AG09319 (cell line): ENCODE measurements around the gene KCNN4.

Experiments
- DNase-seq: peaks from one replicate; pipeline ENCODE4 v3.0.0-alpha.2; 2010; ENCODE audit warnings: low read depth; ENCODE audit errors: extremely low read depth
- TF ChIP-seq, protein P1 (sequence below): IDR thresholded peaks from 2 replicates; pipeline ENCODE4 v1.5.1; 2011; ENCODE audit warnings: low read depth, mild to moderate bottlenecking, inconsistent platforms, low read length, moderate library complexity

KCNN4 gene

DNA sequence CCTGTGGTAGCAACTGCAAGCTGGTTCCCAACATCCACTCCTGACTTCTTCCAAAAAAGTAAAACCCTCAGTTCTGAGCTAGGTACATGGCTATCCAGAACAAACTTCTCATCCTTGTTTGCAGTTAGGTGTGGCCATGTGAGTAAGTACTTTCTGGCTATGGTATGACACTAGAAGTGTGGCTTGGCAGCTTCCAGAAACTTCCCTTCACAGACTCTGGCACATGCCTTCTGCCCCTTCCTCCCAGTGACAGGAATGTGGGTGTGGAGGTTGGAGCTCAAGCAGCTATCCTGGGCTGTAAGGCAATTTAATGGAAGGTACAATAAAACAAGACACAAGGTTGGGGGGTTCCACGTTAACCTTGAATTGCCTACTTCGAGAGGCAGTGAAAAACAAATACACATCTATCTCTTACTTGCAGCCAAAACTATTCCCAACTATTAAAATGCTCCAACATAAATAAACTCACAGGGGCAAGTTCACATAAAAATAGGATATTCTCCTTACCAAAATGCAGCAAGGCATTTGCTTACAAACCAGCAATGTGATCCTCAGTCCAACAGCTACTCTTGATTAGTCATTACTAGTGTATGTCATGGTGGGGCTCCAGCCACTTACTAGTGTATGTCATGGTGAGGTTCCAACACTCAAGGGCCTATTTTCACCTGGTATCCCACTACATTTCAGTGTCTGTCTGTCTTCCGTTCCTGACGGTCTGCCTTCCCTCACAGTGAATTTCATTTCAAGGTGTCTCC, 29.1 kb downstream of the KCNN4 start:
- TF ChIP-seq, protein P1, sequence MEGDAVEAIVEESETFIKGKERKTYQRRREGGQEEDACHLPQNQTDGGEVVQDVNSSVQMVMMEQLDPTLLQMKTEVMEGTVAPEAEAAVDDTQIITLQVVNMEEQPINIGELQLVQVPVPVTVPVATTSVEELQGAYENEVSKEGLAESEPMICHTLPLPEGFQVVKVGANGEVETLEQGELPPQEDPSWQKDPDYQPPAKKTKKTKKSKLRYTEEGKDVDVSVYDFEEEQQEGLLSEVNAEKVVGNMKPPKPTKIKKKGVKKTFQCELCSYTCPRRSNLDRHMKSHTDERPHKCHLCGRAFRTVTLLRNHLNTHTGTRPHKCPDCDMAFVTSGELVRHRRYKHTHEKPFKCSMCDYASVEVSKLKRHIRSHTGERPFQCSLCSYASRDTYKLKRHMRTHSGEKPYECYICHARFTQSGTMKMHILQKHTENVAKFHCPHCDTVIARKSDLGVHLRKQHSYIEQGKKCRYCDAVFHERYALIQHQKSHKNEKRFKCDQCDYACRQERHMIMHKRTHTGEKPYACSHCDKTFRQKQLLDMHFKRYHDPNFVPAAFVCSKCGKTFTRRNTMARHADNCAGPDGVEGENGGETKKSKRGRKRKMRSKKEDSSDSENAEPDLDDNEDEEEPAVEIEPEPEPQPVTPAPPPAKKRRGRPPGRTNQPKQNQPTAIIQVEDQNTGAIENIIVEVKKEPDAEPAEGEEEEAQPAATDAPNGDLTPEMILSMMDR = no peak
- DNase-seq = no peak

DNA sequence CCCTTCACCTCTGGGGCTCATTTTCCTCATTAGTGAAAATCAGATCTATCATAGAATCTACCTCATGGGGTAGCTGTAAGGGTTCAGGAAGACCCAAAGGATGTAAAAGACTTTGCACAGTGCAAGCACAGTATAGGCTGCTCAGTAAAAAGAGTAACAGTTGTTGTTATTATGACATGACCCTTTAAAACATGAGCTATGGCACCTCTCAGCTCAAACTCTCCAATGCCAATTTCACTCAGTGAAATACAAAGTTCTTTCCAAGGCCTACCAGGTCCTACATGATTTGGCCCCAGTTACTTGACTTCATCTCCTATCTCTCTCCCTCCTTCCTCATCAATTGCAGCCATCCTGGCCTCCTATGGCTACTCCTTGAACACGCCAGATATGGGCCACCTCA, 30.9 kb downstream of the KCNN4 start:
- TF ChIP-seq, protein P1 = no peak
- DNase-seq = no peak

DNA sequence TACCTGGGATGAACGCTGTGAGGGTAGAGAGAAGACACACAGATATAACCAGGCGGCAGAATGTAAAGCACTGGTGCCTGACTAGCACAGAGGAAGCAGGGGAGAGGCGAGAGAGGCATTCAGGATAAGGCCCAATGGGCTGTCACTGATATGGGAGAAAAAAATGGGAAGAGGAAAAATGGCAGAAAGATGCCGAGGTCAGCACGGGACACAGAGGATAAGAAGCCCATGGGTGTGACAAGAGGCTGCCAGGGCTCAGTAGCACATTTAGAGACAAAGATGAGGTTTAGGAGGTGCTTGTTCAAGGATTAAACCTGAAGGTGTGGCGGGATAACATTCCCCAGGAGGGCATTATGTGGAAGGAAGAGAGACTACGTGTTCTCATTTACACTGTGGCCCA, 31.6 kb downstream of the KCNN4 start:
- TF ChIP-seq, protein P1 = no peak
- DNase-seq = no peak

DNA sequence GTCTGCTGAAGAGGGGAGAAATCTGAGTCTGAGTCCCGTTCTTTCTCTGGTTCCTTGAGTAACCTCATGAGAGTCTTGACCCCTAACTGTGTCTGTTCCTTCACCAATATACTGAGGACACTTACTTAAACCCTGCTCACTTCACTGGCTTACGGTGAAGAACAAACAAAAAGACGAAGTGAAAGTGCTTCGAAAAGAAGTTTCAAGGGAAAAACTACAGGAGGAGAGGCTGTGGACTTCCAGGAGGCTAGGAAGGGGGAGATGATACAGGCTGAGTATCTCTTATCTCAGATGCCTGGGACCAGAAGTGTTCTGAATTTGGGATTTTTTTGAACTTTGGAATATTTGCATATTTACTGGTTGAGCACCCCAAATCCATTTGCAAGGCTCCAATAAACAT, 32.1 kb downstream of the KCNN4 start:
- TF ChIP-seq, protein P1 = no peak
- no peak for DNase-seq

DNA sequence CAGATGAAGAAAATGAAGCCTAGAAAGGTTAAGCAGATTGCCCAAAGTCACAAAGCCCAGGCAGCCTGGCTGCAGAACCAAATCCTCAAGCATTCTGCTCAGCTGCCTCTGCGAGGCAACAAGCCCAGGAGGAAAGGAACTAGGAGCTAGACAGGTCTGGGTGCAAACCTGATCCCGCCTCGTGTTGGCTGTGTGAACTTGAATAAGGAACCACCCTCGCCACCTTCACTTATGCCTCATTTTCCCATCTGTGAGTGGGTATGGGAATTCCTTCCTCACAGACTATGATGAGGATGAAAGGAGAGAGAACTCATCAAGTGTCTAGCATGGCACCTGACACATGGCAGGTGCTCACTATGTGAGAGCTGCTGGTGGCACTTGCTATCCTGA, 32.6 kb downstream of the KCNN4 start:
- TF ChIP-seq, protein P1 = no peak
- no peak for DNase-seq

DNA sequence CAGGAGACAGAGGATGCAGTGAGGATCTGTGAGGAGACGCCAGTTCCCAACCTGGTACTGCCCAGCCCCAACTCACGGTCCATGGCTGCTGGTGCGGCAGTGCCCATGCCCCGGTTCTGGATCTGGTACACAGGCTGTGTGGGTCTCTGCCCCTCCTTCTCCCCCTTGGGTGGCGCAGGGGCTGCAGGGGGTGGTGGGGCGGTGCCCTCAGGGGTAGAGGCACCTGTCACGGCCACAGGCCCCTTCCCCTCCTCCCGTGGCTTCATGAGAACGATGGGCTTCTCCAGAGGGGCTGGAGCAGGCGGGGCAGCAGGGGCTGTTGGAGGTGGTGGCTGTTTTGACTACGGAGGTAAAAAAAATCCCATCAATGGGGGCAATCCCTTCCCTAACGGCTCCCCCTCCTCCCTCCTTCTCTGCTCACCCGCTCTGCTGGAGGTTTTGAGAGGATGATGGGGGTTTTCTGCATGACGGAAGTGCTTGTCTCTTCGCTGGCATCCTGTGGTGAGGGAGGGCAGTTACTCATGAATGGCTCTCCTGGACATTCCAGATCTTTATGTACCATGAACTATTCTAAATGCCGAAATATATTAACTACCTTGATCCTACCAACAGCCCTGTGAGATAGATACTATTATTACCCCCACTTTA, 33.1 kb downstream of the KCNN4 start:
- TF ChIP-seq, protein P1 = no peak
- no peak for DNase-seq

DNA sequence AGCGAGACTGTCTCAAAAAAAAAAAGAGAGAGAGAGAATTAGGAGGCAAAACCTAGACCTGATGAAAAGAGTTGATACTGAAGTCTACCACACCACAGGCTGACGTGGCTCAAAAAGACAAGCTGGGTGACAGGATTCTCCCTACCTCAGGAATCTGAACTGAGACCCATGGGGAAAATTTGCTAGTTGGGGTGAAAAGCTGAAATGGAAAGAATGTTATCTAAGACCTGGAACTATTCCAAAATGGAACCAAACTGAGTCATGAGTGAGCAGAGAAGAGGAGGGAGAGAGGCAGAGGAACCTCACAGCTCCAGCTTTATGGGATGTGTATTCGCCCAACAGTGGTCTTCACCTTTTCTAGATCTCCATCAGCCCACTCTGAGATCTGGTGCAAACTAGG, 37.7 kb downstream of the KCNN4 start:
- DNase-seq = no peak
- TF ChIP-seq, protein P1 = no peak
